MCF 10A (cell line): ENCODE measurements around the gene MAGEA9. TPM values are rescaled to one million over a fixed set of nuclear protein-coding genes. Genes with fewer than 3 reads are reported as not detected.
"Not testable (repeated sequence)": the region's sequence is repeated elsewhere in the genome, so short reads cannot be mapped to it uniquely, and the experiment has no call there.

Experiments used
- BruUV-seq: library from RNA; stranded (reverse); fragments of 400-500 nt; replicated peaks from 2 replicates; lab custom pipeline; 2021; lab: Mats Ljungman, UMichigan
- CTCF ChIA-PET: fragments of 300-600 bp; sonication (Branson Sonifier 250); formaldehyde crosslinking; extraction: SDS; loops from one replicate; lab custom pipeline; 2021; ENCODE audit warnings: antibody characterized with exemption, inconsistent platforms; lab: Yijun Ruan, JAX
- POLR2A ChIA-PET: fragments of 300-600, 350-650 bp; sonication (Branson Sonifier 250); formaldehyde crosslinking; extraction: SDS; loops from one replicate; lab custom pipeline; 2020; ENCODE audit warnings: antibody characterized with exemption, inconsistent platforms; lab: Yijun Ruan, JAX
- DNase-seq: peaks from one replicate; pipeline ENCODE4 v3.0.0-alpha.2; 2018; ENCODE audit not compliant: unreplicated experiment
- H3K27ac Mint-ChIP-seq: one replicate; pipeline ENCODE4 v1.8.0; 2022; ENCODE audit warnings: mild to moderate bottlenecking, low read depth, mixed read lengths; ENCODE audit not compliant: unreplicated experiment
- H3K27me3 Mint-ChIP-seq: one replicate; pipeline ENCODE4 v1.8.0; 2022; ENCODE audit warnings: mixed read lengths; ENCODE audit not compliant: insufficient read depth, unreplicated experiment
- H3K36me3 Mint-ChIP-seq: one replicate; pipeline ENCODE4 v1.8.0; 2022; ENCODE audit warnings: mild to moderate bottlenecking, moderate library complexity, mixed read lengths; ENCODE audit not compliant: insufficient read depth, unreplicated experiment
- H3K4me1 Mint-ChIP-seq: one replicate; pipeline ENCODE4 v1.8.0; 2022; ENCODE audit warnings: mixed read lengths; ENCODE audit not compliant: insufficient read depth, unreplicated experiment
- H3K4me3 Mint-ChIP-seq: one replicate; pipeline ENCODE4 v1.8.0; 2022; ENCODE audit warnings: mild to moderate bottlenecking, moderate library complexity, mixed read lengths; ENCODE audit not compliant: unreplicated experiment
- H3K9me3 Mint-ChIP-seq: one replicate; pipeline ENCODE4 v1.8.0; 2022; ENCODE audit warnings: mixed read lengths; ENCODE audit not compliant: unreplicated experiment
- intact Hi-C: fragments of 100-400 bp; cut with micrococcal nuclease; formaldehyde crosslinking; loops from 2 replicates; pipeline ENCODE4 v1.14.1; 2022
- total RNA-seq: library from RNA; stranded (reverse); gene quantifications from 2 replicates; pipeline ENCODE4 v1.2.3, GENCODE V29; 2022
- TF ChIP-seq, protein P1 (sequence below): fragments of 200-600 bp; IDR thresholded peaks from one replicate; pipeline ENCODE4 v1.8.0; 2022; ENCODE audit warnings: antibody characterized with exemption, mild to moderate bottlenecking; ENCODE audit not compliant: unreplicated experiment

Gene MAGEA9
- total RNA-seq, 1 experiment from 2014 or later, result not detected

DNA sequence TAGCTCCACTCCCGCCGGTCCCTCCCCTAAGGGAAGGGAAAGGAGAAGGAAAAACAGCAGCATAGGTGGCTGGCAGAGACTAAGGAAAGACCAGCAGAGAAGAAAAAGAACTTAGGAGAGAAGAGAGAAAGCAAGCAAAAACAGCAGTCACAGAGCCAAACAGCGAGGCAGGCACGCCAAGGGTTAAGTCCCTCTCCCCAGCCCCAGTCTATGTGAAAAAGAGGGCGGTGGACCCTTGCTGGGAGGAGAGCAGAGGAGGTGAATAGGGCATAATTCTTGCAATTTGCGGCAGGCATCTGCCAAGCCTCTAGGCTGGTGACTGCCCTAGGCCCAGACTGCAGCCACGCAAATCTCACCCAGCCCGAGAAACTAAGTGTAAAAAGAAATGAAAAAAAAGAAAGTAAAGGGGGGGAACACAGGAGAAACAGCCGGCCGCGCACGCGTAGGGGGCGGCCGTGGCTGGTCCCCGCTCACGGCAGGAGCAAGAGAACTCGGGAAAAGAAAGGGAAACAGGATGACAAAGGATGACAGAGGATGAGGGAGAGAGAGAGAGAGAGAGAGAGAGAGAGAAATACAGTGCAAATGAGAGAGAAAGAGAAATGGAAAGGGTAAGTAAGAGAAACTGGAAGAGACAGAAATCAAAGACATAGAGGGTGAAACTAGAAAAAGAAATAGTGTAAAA lies 48.6 kb downstream of the MAGEA9 start:
- peaks cover 15% of the 10 kb centered on the region for H3K27me3 Mint-ChIP-seq
- TF ChIP-seq, protein P1, sequence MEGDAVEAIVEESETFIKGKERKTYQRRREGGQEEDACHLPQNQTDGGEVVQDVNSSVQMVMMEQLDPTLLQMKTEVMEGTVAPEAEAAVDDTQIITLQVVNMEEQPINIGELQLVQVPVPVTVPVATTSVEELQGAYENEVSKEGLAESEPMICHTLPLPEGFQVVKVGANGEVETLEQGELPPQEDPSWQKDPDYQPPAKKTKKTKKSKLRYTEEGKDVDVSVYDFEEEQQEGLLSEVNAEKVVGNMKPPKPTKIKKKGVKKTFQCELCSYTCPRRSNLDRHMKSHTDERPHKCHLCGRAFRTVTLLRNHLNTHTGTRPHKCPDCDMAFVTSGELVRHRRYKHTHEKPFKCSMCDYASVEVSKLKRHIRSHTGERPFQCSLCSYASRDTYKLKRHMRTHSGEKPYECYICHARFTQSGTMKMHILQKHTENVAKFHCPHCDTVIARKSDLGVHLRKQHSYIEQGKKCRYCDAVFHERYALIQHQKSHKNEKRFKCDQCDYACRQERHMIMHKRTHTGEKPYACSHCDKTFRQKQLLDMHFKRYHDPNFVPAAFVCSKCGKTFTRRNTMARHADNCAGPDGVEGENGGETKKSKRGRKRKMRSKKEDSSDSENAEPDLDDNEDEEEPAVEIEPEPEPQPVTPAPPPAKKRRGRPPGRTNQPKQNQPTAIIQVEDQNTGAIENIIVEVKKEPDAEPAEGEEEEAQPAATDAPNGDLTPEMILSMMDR, result no peak
- BruUV-seq, result no TSS peak
- no peaks in the 10 kb centered on the region for H3K36me3 Mint-ChIP-seq
- H3K4me1 Mint-ChIP-seq, result peaks cover 17% of the 10 kb centered on the region
- ChIA-PET POLR2A (interaction anchor here (0.6 to 1.0 kb wide), 4 partner anchors 45 to 795 kb away, joined by 3 to 4 read pairs (median 4); partner anchors contain the start of gene EOLA2), CTCF (no interaction called here)
- no peaks in the 10 kb centered on the region for H3K9me3 Mint-ChIP-seq
- peak overlapping the region; percentile 57 for H3K4me3 Mint-ChIP-seq
- peak; percentile 10 for DNase-seq
- intact Hi-C loops, result no loop called here
- peak overlapping the region; percentile 60 for H3K27ac Mint-ChIP-seq

- POLR2A ChIA-PET, result no interaction called here
- Mint-ChIP-seq H3K4me3 (no peak overlapping the region), H3K4me1 (peaks cover 17% of the 10 kb centered on the region), H3K9me3 (no peaks in the 10 kb centered on the region), H3K27me3 (peaks cover 15% of the 10 kb centered on the region), H3K36me3 (no peaks in the 10 kb centered on the region), H3K27ac (no peak overlapping the region)
- BruUV-seq, result no TSS peak
- no peak for DNase-seq
- TF ChIP-seq, protein P1, result no peak
- CTCF ChIA-PET, result interaction anchor here (0.6 kb wide), 1 partner anchor 566 kb away, joined by 3 read pairs; no protein-coding TSS in a partner anchor
- intact Hi-C loops, result no loop called here
Observed at GRCh38 chrX:149831473-149831872, 49.7 kb downstream of the MAGEA9 start.

DNA sequence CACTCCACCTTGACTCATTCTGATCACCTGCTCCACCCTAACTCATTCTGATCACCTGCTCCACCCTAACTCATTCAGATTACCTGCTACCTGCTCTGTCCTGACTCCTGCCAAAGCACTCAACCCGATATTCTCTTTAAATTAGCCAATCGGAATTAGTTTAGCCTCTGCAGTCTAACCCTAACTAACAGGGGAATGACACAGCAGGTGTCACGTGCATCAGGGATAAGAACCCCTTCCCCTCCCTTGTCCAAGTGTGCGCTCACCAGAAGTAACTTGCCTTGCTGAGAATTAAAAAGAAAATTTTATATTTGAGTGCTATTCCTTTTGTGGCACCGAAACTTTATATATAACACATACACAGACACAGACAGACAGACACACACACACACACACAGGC lies 55.0 kb downstream of the MAGEA9 start:
- H3K27ac Mint-ChIP-seq, BruUV-seq, POLR2A ChIA-PET, intact Hi-C loops, DNase-seq, H3K9me3 Mint-ChIP-seq, H3K4me1 Mint-ChIP-seq, H3K36me3 Mint-ChIP-seq, H3K4me3 Mint-ChIP-seq, H3K27me3 Mint-ChIP-seq: not testable (repeated sequence)
- CTCF ChIA-PET, result interaction anchor here (0.6 kb wide), 1 partner anchor 24 kb away, joined by 4 read pairs; no protein-coding TSS in a partner anchor

GRCh38 chrX:149837167-149837566 lies 55.4 kb downstream of the MAGEA9 start:
- Mint-ChIP-seq H3K27me3 (no peaks in the 10 kb centered on the region), H3K27ac (no peak overlapping the region), H3K9me3 (no peaks in the 10 kb centered on the region), H3K36me3 (no peaks in the 10 kb centered on the region), H3K4me3 (no peak overlapping the region), H3K4me1 (no peaks in the 10 kb centered on the region)
- ChIA-PET POLR2A (no interaction called here), CTCF (no interaction called here)
- intact Hi-C loops, result no loop called here
- no TSS peak for BruUV-seq
- TF ChIP-seq, protein P1, result no peak
- no peak for DNase-seq

Other genes starting within 250 kb of the MAGEA9 start
- gene EOLA1, start 240.9 kb upstream of the MAGEA9 start, total RNA-seq, result 18.2 and 22.3 TPM in 2 replicates
- not detected in 2 replicates for gene HSFX3, start 232.0 kb upstream of the MAGEA9 start, total RNA-seq
- gene MAGEA9B, start 194.5 kb upstream of the MAGEA9 start, total RNA-seq, result not detected in 2 replicates
- gene HSFX2, start 186.6 kb upstream of the MAGEA9 start, total RNA-seq, result 0.82 TPM in 1 of 2 replicates, not detected in the other
- gene TMEM185A, start 150.1 kb upstream of the MAGEA9 start, total RNA-seq, result 14.7 and 15.5 TPM in 2 replicates
- gene MAGEA11, start 69.9 kb upstream of the MAGEA9 start, total RNA-seq, result not detected in 2 replicates
- 0.61 TPM in 1 of 2 replicates, not detected in the other for gene HSFX1, start 7.9 kb upstream of the MAGEA9 start, total RNA-seq
- gene MAGEA8, start 99.3 kb downstream of the MAGEA9 start, total RNA-seq, result not detected in 2 replicates
- gene HSFX4, start 147.6 kb downstream of the MAGEA9 start, total RNA-seq, result not detected in 2 replicates
- gene EOLA2, start 156.6 kb downstream of the MAGEA9 start, total RNA-seq, result 47.4 and 52.8 TPM in 2 replicates